Lung (tissue), 12 donors: ENCODE results near the gene TAB3. TPM values are rescaled to one million over a fixed set of nuclear protein-coding genes. Genes with fewer than 3 reads are reported as not detected.

ENCODE experiments used
- ATAC-seq: fragments of 200-7000 bp; cut with Tn5 transposase; one replicate; pipeline ENCODE4 v1.9.1; 2020; ENCODE audit warnings: moderate number of reproducible peaks; ENCODE audit not compliant: insufficient read depth, low FRiP score
- DNase-seq, 3 donors: peaks; one replicate each; pipeline ENCODE4 v3.0.0-alpha.2; 2013 to 2017
- H3K27ac ChIP-seq, 2 donors: one replicate each; pipeline ENCODE4 v1.5.1; 2013; ENCODE audit warnings: mild to moderate bottlenecking in 2 of 2, moderate library complexity in 2 of 2, control low read depth in 1 of 2, inconsistent platforms in 1 of 2, low read depth in 1 of 2, low read length in 1 of 2
- H3K27me3 ChIP-seq, 3 donors: one replicate each; pipeline ENCODE4 v1.5.1; 2013; ENCODE audit warnings: low read length in 2 of 3; ENCODE audit not compliant: control insufficient read depth in 3 of 3, insufficient read depth in 3 of 3
- H3K36me3 ChIP-seq, 4 donors: one replicate each; pipeline ENCODE4 v1.5.1; 2013; ENCODE audit warnings: low read length in 4 of 4, mild to moderate bottlenecking in 1 of 4, moderate library complexity in 1 of 4; ENCODE audit not compliant: control insufficient read depth in 4 of 4, insufficient read depth in 4 of 4
- H3K4me1 ChIP-seq, 5 donors: one replicate each; pipeline ENCODE4 v1.5.1; 2013; ENCODE audit warnings: low read length in 5 of 5, mild to moderate bottlenecking in 2 of 5, moderate library complexity in 1 of 5; ENCODE audit not compliant: control insufficient read depth in 5 of 5, insufficient read depth in 5 of 5
- H3K4me3 ChIP-seq: one replicate; pipeline ENCODE4 v1.5.1; 2013; ENCODE audit warnings: mild to moderate bottlenecking, control low read depth, moderate library complexity
- H3K9ac ChIP-seq, 2 donors: one replicate each; pipeline ENCODE4 v1.5.1; 2013; ENCODE audit warnings: low read length in 2 of 2, control low read depth in 1 of 2; ENCODE audit not compliant: insufficient read depth in 1 of 2
- H3K9me3 ChIP-seq, 4 donors: one replicate each; pipeline ENCODE4 v1.5.1; 2013; ENCODE audit warnings: low read length in 3 of 4, mild to moderate bottlenecking in 1 of 4, moderate library complexity in 1 of 4; ENCODE audit not compliant: control insufficient read depth in 4 of 4, insufficient read depth in 3 of 4
- WGBS, 2 donors: extraction: QIAGEN DNeasy Blood & Tissue Kit; methylation state at CpG; one replicate each; pipeline ENCODE4 v1.1.7; 2013; 5-methylcytosine and 5-hydroxymethylcytosine counted together
- polyA plus RNA-seq, 2 donors: library from polyadenylated mRNA; stranded (reverse); fragments of 200-250 nt; gene quantifications; one replicate each; pipeline ENCODE4 v1.2.1, GENCODE V29; 2013
- total RNA-seq, 2 donors: library from RNA; depleted of rRNA in 1 of 2; stranded (reverse); fragments of >200 nt in 1 of 2; gene quantifications; one replicate each; pipeline ENCODE4 v1.2.1, GENCODE V29; 2014 to 2021
- TF ChIP-seq, protein P1 (sequence below): IDR thresholded peaks from 2 replicates; pipeline ENCODE4 v1.5.1; 2012; ENCODE audit warnings: mild to moderate bottlenecking; ENCODE audit errors: control extremely low read depth, extremely low read depth
- donor health status: control.
- donor health status: control.
- donor health status: Bipolar disorder and iron deficiency.
- donor health status: healthy.
- donor health status: DM: yes; HTN: yes; CAD: no.

The TAB3 gene
- total and polyA plus RNA-seq, 4 donors: 7.6 to 24.8 (median 13.8) TPM

DNA sequence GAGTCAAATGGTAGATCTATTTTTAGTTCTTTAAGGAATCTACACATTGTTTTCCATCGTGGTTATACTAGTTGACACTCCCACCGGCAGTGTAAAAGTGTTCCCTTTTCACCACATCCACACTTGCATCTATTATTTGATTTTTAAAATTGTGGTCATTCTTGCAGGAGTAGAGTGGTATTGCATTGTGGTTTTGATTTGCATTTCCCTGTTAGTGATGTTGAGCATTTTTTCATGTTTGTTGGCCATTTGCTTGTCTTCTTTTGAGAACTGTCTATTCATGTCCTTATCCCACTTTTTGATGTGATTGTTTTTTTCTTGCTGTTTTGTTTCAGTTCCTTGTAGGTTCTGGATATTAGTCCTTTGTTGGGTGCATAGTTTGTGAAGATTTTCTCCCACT, 70.0 kb downstream of the TAB3 start:
- no peaks in the 10 kb centered on the region for H3K4me1 ChIP-seq
- H3K27me3 ChIP-seq: peaks cover 0 to 7% (median 3%) of the 10 kb centered on the region in 3 donors
- no peaks in the 10 kb centered on the region for H3K9me3 ChIP-seq
- ATAC-seq (no peak), DNase-seq (no peak)
- no peak overlapping the region for H3K9ac ChIP-seq
- TF ChIP-seq, protein P1, sequence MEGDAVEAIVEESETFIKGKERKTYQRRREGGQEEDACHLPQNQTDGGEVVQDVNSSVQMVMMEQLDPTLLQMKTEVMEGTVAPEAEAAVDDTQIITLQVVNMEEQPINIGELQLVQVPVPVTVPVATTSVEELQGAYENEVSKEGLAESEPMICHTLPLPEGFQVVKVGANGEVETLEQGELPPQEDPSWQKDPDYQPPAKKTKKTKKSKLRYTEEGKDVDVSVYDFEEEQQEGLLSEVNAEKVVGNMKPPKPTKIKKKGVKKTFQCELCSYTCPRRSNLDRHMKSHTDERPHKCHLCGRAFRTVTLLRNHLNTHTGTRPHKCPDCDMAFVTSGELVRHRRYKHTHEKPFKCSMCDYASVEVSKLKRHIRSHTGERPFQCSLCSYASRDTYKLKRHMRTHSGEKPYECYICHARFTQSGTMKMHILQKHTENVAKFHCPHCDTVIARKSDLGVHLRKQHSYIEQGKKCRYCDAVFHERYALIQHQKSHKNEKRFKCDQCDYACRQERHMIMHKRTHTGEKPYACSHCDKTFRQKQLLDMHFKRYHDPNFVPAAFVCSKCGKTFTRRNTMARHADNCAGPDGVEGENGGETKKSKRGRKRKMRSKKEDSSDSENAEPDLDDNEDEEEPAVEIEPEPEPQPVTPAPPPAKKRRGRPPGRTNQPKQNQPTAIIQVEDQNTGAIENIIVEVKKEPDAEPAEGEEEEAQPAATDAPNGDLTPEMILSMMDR: no peak
- no peak overlapping the region for H3K4me3 ChIP-seq
- WGBS, 2 donors: 45 to 54% methylated on average over 2 of the region's 2 CpGs
- no peak overlapping the region for H3K27ac ChIP-seq
- H3K36me3 ChIP-seq: no peaks in the 10 kb centered on the region

DNA sequence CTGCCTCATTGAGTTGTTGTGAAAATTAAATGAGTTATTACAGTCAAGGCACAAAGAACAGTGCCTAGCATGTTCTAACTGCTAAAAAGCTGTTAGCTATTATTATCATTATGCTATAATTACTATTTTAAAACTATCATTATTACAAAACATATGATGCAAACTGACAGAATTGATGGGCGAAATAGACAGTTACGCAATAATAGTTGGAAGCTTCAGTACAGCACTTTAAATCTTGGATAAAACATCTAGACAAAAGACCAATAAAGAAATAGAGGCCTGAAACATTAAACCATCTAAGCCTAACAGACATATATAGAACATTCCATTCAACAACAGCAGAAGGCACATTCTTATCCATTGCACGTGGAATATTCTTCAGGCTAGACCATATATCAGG, 73.0 kb downstream of the TAB3 start:
- WGBS, 2 donors: 77% methylated on average over 3 of the region's 3 CpGs
- H3K27ac ChIP-seq: no peak overlapping the region
- peaks cover 0 to 7% (median 0%) of the 10 kb centered on the region in 3 donors for H3K27me3 ChIP-seq
- ATAC-seq (no peak), DNase-seq (peak in 1 of 3 donors; percentile 13)
- no peaks in the 10 kb centered on the region for H3K4me1 ChIP-seq
- TF ChIP-seq, protein P1: no peak
- H3K4me3 ChIP-seq: no peak overlapping the region
- H3K9me3 ChIP-seq: no peaks in the 10 kb centered on the region
- no peak overlapping the region for H3K9ac ChIP-seq
- H3K36me3 ChIP-seq: no peaks in the 10 kb centered on the region

DNA sequence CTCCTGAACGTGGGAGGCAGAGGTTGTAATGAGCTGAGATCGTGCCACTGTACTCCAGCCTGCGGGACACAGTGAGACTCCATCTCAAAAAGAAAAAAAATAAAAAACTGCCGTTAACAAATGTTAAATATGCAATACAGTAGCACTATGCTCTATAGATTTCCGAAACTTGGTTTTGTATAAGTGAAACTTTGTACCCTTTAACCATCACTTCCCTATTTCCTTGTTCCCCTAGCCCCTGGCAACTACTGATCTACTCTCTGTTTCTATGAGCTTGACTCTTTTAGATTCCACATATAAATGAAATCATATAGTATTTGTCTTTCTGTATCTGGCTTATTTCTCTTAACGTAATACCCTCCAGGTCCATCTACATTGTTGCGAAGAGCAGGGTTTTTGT, 74.1 kb downstream of the TAB3 start:
- Histone ChIP-seq H3K27me3 (peaks cover 0 to 7% (median 0%) of the 10 kb centered on the region in 3 donors), H3K9me3 (no peaks in the 10 kb centered on the region), H3K27ac (no peak overlapping the region), H3K36me3 (no peaks in the 10 kb centered on the region), H3K4me3 (no peak overlapping the region), H3K9ac (no peak overlapping the region), H3K4me1 (no peaks in the 10 kb centered on the region)
- WGBS, 2 donors: 70 to 80% methylated on average over 7 of the region's 7 CpGs
- DNase-seq (no peak), ATAC-seq (no peak)
- TF ChIP-seq, protein P1: no peak

DNA sequence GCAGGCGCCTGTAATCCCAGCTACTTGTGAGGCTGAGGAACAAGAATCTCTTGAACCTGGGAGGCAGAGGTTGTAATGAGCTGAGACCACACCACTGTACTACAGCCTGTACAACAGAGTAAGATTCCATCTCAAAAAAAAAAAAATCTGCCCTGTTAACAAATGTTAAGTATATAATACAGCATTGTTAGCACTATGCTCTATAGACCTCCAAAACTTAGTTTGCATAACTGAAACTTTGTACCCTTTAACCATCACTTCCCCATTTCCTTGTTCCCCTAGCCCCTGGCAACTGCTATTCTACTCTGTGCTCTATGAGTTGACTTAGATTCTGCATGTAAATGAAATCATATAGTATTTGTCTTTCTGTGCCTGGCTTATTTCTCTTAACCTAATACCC, 76.7 kb downstream of the TAB3 start:
- Histone ChIP-seq H3K27me3 (peaks cover 0 to 4% (median 0%) of the 10 kb centered on the region in 3 donors), H3K9me3 (no peaks in the 10 kb centered on the region), H3K4me1 (no peaks in the 10 kb centered on the region), H3K9ac (no peak overlapping the region), H3K4me3 (no peak overlapping the region), H3K36me3 (no peaks in the 10 kb centered on the region), H3K27ac (no peak overlapping the region)
- no peak for DNase-seq
- TF ChIP-seq, protein P1: no peak
- 74 to 80% methylated on average over 1 of the region's 1 CpG for WGBS, 2 donors
- ATAC-seq: no peak
